HG03060 (cell line): Measurements from ENCODE around the gene SCML1.
"Not testable (repeated sequence)": the region's sequence is repeated elsewhere in the genome, so short reads cannot be mapped to it uniquely, and the experiment has no call there.

Source experiments
- ATAC-seq: cut with Tn5 transposase; IDR thresholded peaks from one replicate; pipeline ENCODE4 v1.9.1; 2021; ENCODE audit warnings: low read depth, moderate number of reproducible peaks; ENCODE audit not compliant: unreplicated experiment

SCML1 gene

GRCh38 chrX:17738737-17739535 is 1.6 kb downstream of the SCML1 start:
- no peak for ATAC-seq

- no peak for ATAC-seq
These were observed 3.1 kb downstream of the SCML1 start for GRCh38 chrX:17740137-17741122.

DNA sequence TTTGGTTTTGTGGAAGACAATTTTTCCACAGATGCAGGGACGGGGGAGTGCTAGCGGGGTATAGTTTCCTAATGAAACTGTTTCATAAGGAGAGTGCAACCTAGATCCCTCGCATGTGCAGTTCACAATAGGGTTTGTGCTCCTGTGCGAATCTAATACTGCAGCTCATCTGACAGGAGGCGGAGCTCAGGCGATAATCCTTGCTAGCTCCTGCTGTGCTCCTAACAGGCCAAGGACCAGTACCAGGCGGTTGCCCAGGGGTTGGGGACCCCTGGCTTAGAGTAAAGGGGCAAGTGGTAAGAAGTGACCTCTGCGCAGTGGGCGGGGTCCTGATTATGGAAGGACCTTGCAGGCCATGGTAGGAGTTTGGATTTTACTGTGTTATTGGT is 3.8 kb downstream of the SCML1 start:
- ATAC-seq = no peak

GRCh38 chrX:17743913-17744312 is 6.6 kb downstream of the SCML1 start:
- ATAC-seq = no peak

GRCh38 chrX:17744896-17745523 is 7.7 kb downstream of the SCML1 start:
- no peak for ATAC-seq

DNA sequence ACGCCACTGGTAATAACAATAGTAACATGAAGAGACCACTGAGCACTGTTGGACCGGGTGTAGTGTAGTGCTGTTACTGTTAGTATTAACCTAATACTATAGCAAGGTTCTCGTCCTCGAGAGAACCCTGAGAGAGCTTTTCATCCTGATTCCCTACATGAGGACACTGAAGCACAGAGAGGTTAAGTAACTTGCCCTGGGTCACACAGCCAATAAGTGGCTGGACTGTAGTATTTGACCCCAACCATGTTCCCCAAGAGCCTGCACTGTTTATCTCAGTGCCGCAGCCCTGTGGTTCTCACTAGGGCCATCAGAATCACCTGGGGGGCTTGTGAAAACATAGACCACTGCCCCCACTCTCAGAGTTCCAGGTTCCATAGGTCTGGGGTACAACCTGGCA is 10.4 kb downstream of the SCML1 start:
- no peak for ATAC-seq

DNA sequence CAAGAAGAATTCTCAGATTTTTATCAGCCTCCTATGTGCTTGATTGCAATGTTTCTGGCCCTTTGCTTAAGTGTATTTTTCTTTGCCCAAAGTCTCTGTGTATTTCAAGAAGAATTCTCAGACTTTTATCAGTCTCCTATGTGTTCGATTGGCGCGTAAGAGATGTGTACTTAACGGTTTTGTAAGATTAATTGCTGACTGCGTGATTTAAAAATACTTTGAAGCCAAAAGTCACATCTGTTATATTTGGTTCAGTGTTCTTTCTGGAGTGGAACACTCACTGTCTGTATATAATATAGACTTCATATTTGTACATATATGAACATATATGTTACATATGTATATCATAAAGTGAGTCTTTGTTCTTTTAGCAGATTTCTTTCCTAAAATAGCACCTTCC is 11.4 kb downstream of the SCML1 start:
- ATAC-seq = no peak

GRCh38 chrX:17750436-17750835 is 13.1 kb downstream of the SCML1 start:
- no peak for ATAC-seq

GRCh38 chrX:17758382-17758781 is 21.1 kb downstream of the SCML1 start:
- ATAC-seq = no peak

GRCh38 chrX:17759990-17760389 is 22.7 kb downstream of the SCML1 start:
- ATAC-seq = no peak

DNA sequence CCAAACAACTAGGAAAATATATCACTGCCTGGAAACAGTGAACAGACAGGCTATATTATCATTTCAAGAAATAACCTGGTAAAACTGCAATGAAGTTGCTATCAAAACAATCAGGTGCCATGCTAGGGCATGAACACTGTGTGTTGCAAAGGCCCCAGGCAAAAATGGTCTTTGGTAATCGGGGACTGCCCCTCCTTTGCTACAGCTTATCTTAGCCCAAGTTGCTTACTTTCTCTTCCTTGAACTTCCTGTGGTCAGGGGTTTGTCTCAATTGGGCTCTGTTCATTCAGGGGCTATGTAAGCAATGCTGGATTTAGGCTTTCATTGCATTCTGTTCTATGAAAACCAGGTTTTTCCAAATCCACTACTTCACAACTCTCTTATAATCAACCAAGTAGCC is 30.4 kb downstream of the SCML1 start:
- no peak for ATAC-seq

DNA sequence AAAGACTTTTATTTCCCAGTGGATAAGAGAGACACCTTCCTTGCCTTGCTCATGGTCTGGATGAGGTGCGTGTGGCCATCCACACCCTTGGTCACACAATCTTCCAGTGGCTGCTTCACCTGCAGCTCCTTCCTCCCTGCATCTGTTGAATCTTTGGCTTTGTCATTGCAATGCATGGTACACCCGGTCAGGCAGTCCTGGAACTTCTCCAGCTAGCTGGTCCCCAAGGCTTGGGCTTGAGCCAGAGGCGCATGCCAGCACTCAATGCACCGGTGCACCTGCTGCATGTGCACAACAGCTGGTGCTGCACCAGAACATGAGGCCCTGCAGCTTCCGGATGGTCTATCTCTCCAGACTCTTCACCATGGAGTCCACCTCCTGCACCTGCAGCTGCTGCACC is 31.7 kb downstream of the SCML1 start:
- ATAC-seq = no peak

GRCh38 chrX:17769701-17770269 is 32.5 kb downstream of the SCML1 start:
- no peak for ATAC-seq

- no peak for ATAC-seq
These were observed 36.1 kb downstream of the SCML1 start for GRCh38 chrX:17773221-17773876.

GRCh38 chrX:17774053-17774452 is 36.8 kb downstream of the SCML1 start:
- ATAC-seq = no peak

DNA sequence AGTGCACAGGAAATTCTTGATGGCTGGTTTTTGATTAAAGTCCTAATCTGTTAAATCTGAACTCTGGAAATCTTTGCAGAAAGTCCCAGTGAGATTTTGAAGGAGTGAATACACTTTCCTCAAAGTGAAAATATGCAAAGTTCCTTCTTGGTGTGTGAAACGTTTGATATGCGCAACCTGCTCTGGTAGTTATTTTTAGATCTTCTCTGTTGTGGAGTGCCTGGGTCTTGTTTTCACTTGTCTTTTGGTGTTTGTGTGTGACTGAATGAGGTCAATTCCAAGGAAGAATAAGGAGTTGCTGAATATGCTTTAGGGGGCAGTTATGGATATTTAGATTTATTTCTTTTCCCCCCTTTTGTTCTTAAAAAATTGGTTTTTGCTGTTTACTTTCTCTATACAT is 41.7 kb downstream of the SCML1 start:
- no peak for ATAC-seq

GRCh38 chrX:17779434-17779833 is 42.1 kb downstream of the SCML1 start:
- ATAC-seq = no peak

GRCh38 chrX:17786554-17787347 is 49.5 kb downstream of the SCML1 start:
- not testable (repeated sequence) for ATAC-seq

DNA sequence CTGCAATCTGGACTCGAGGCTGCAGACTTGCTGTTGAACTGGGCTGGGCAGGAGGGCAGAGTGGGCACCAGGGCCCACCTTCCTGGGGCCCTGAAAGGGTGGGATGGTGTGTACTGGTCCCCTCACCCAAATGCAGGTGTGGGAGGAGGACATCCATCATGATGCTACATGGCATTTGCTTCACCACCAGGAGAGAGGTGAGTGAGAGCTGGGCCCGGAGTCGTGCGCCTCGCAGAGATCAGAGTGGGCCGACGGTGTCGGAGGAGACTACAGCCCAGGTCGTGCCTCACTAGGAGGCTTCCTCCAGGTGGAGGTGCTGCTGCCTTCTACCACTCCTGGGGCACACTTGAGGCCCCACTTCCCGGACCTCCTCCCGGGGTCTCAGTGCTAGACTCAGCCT is 50.3 kb downstream of the SCML1 start:
- no peak for ATAC-seq
